K562 (cell line): ENCODE measurements around the gene IQSEC3. TPM values are rescaled to one million over a fixed set of nuclear protein-coding genes. Genes with fewer than 3 reads are reported as not detected.

Experiments used
- ATAC-seq: fragments of 200-7000 bp; cut with Tn5 transposase; 3 replicates; pipeline ENCODE4 v1.9.1; 2020; ENCODE audit warnings: moderate library complexity
- BruUV-seq: library from RNA; stranded (reverse); fragments of 400-500 nt; replicated peaks from 2 replicates; lab custom pipeline; 2021; lab: Mats Ljungman, UMichigan
- CTCF ChIA-PET: fragments of 300-600 bp; formaldehyde crosslinking; extraction: SDS; loops from one replicate; lab custom pipeline; 2021; ENCODE audit warnings: low intra/inter-chr PET ratio; lab: Yijun Ruan, JAX
- POLR2A ChIA-PET: fragments of 300-600, 350-650 bp; sonication (Branson Sonifier 250); formaldehyde crosslinking; extraction: SDS; loops from one replicate; lab custom pipeline; 2021; ENCODE audit warnings: antibody characterized with exemption, inconsistent platforms; lab: Yijun Ruan, JAX
- DNase-seq, 4 experiments: peaks; one replicate each; pipeline versions ENCODE4 v3.0.0 to v3.0.0-alpha.2; 2011 to 2018; ENCODE audit warnings: low spot score in 3 of 4, mixed read lengths in 3 of 4; ENCODE audit errors: extremely low read depth in 1 of 4
- FAIRE-seq: peaks from 2 replicates; lab custom pipeline; 2011; peaks lifted over from hg19 to GRCh38; lab: Jason Lieb, UNC
- H2AFZ ChIP-seq: 2 replicates; pipeline ENCODE4 v1.6.0; 2011; ENCODE audit warnings: low read depth, low read length, control low read depth, inconsistent platforms
- H3K27ac ChIP-seq: fragments of 200-600 bp; 3 replicates; pipeline ENCODE4 v1.8.0; 2011; ENCODE audit warnings: low read depth, mild to moderate bottlenecking, control low read depth, inconsistent platforms, low read length, moderate library complexity, mixed read lengths; ENCODE audit errors: extremely low read depth
- H3K27me3 ChIP-seq, 2 experiments: fragments of 300-600 bp in 1 of 2; 2 replicates in 1 of 2; 3 replicates in 1 of 2; pipeline versions ENCODE4 v1.6.0 to v1.8.0; 2011; ENCODE audit warnings: inconsistent platforms in 2 of 2, low read length in 2 of 2, mild to moderate bottlenecking in 1 of 2, mixed read lengths in 1 of 2, moderate library complexity in 1 of 2; ENCODE audit not compliant: control insufficient read depth in 2 of 2, insufficient read depth in 2 of 2
- H3K36me3 ChIP-seq: fragments of 300-600 bp; 3 replicates; pipeline ENCODE4 v1.8.0; 2011; ENCODE audit warnings: mild to moderate bottlenecking, low read length, inconsistent platforms; ENCODE audit not compliant: control insufficient read depth, insufficient read depth
- H3K4me1 ChIP-seq, 2 experiments: fragments of 200-600 bp in 1 of 2; replicated peaks in 1 of 2; 2 replicates in 1 of 2; 3 replicates in 1 of 2; pipeline versions ENCODE4 v1.5.1 to v1.8.0; 2011; ENCODE audit warnings: inconsistent platforms in 2 of 2, low read length in 2 of 2, mild to moderate bottlenecking in 1 of 2, mixed read lengths in 1 of 2, moderate library complexity in 1 of 2; ENCODE audit not compliant: control insufficient read depth in 2 of 2, insufficient read depth in 2 of 2
- H3K4me2 ChIP-seq: 2 replicates; pipeline ENCODE4 v1.6.1; 2011; ENCODE audit warnings: low read length, control low read depth, inconsistent platforms, mixed read lengths; ENCODE audit not compliant: insufficient read depth
- H3K4me3 ChIP-seq: fragments of 200-600 bp; sonication (generic), shearing (Covaris generic); 2 replicates; pipeline ENCODE4 v1.5.1; 2016; ENCODE audit warnings: control low read depth, inconsistent platforms
- H3K79me2 ChIP-seq: fragments of 200-600 bp; 3 replicates; pipeline ENCODE4 v1.8.0; 2011; ENCODE audit warnings: low read length, inconsistent platforms; ENCODE audit not compliant: control insufficient read depth, insufficient read depth
- H3K9ac ChIP-seq, 2 experiments: 2 replicates each; pipeline versions ENCODE4 v1.6.0 to v1.6.1; 2011; ENCODE audit warnings: low read depth in 2 of 2, low read length in 2 of 2, control low read depth in 1 of 2, inconsistent platforms in 1 of 2, mild to moderate bottlenecking in 1 of 2, mixed read lengths in 1 of 2; ENCODE audit not compliant: insufficient read depth in 1 of 2
- H3K9me1 ChIP-seq: one replicate; pipeline ENCODE4 v1.6.0; 2011; ENCODE audit warnings: inconsistent platforms, mild to moderate bottlenecking, low read length, moderate library complexity; ENCODE audit not compliant: control insufficient read depth, insufficient read depth
- H3K9me3 ChIP-seq: replicated peaks from 2 replicates; pipeline ENCODE4 v1.5.1; 2011; ENCODE audit warnings: low read depth, low read length, inconsistent platforms; ENCODE audit not compliant: control insufficient read depth, insufficient read depth
- H4K20me1 ChIP-seq: replicated peaks from 2 replicates; pipeline ENCODE4 v1.6.1; 2011; ENCODE audit warnings: low read length, inconsistent platforms, mixed read lengths; ENCODE audit not compliant: control insufficient read depth, insufficient read depth
- DMBX1 ChIP-seq: fragments of 250-450 bp; sonication (Bioruptor Pico); IDR thresholded peaks from 2 replicates; pipeline ENCODE4 v1.8.0; 2022; ENCODE audit warnings: inconsistent platforms, mild to moderate bottlenecking, moderate library complexity, borderline replicate concordance
- WGBS: fragments of 100-300 bp; shearing (Covaris generic); methylation state at CpG from one replicate; pipeline ENCODE4 v1.1.6; 2016; ENCODE audit warnings: low coverage, mixed read lengths; ENCODE audit not compliant: insufficient coverage; ENCODE audit errors: missing lambda C conversion rate; 5-methylcytosine and 5-hydroxymethylcytosine counted together
- in situ Hi-C: fragments of 300-500 bp; cut with MboI; formaldehyde crosslinking; loops from 4 replicates; pipeline ENCODE4 v1.15.0; 2018; ENCODE audit warnings: inconsistent platforms, mixed read lengths
- intact Hi-C: fragments of 100-400 bp; cut with micrococcal nuclease; formaldehyde crosslinking; loops from 2 replicates; pipeline ENCODE4 v1.14.2; 2022
- polyA plus RNA-seq, 8 experiments: library from polyadenylated mRNA; depleted of rRNA in 4 of 8; stranded (reverse) in 5 of 8; unstranded in 3 of 8; fragments of >200 nt; fragmentation: Nextera tagmentation in 2 of 8; fragmentation: Illumina TruSeq in 1 of 8; extraction: Ambion mirVana in 2 of 8; extraction: Trizol in 1 of 8; gene quantifications; 2 replicates each; pipeline versions ENCODE4 v1.2.1 to v1.2.3, GENCODE V29; 2011 to 2014; ENCODE audit warnings: inconsistent platforms in 1 of 8, missing spikeins in 1 of 8
- total RNA-seq, 7 experiments: library from RNA; depleted of rRNA in 6 of 7; stranded (reverse); fragments of >200 nt in 6 of 7; fragmentation: Illumina TruSeq in 2 of 7; extraction: Trizol in 2 of 7; gene quantifications; 2 replicates each; pipeline versions ENCODE4 v1.2.1 to v1.2.3, GENCODE V29; 2011 to 2021; ENCODE audit warnings: low replicate concordance in 1 of 7
- TF ChIP-seq, protein P1 (sequence below), 2 experiments: fragments of 450-650 bp; formaldehyde crosslinking in 1 of 2; IDR thresholded peaks; 2 replicates each; pipeline versions ENCODE4 v1.4.0 to v1.6.1; 2014 to 2020; ENCODE audit warnings: mild to moderate bottlenecking in 2 of 2, borderline replicate concordance in 1 of 2, low read depth in 1 of 2
- TF ChIP-seq, protein P2 (sequence below): fragments of 450-650 bp; IDR thresholded peaks from 2 replicates; pipeline ENCODE4 v1.6.1; 2017; ENCODE audit warnings: mild to moderate bottlenecking, moderate library complexity

IQSEC3 gene
- total and polyA plus RNA-seq, 9 of the 15 experiments (the other 6 are each of a cell fraction or from before 2014, with no cell fraction given) = under 0.01 to 0.25 (median 0.08) TPM; not detected in 3

GRCh38 chr12:157644-158043 lies 91.1 kb downstream of the IQSEC3 start:
- H3K36me3 ChIP-seq = no peaks in the 10 kb centered on the region
- H3K9ac ChIP-seq = no peak overlapping the region; a peak in 1 of 4 replicates
- H2AFZ ChIP-seq = no peak overlapping the region
- no peak for DNase-seq
- H3K79me2 ChIP-seq = no peaks in the 10 kb centered on the region
- FAIRE-seq = no peak
- POLR2A ChIA-PET = no interaction called here
- H3K4me1 ChIP-seq = peaks cover 0 to 9% of the 10 kb centered on the region in 2 experiments; a peak in 2 of 5 replicates
- no peak for ATAC-seq
- peaks cover 16 to 55% of the 10 kb centered on the region in 2 experiments; a peak in 4 of 5 replicates for H3K27me3 ChIP-seq
- 3% methylated on average over 5 of the region's 12 CpGs for WGBS
- no peaks in the 10 kb centered on the region for H3K9me3 ChIP-seq
- H3K4me2 ChIP-seq = no peak overlapping the region
- no TSS peak for BruUV-seq
- H3K4me3 ChIP-seq = no peak overlapping the region
- intact Hi-C loops = no loop called here
- CTCF ChIA-PET = no interaction called here
- H3K9me1 ChIP-seq = no peaks in the 10 kb centered on the region
- TF ChIP-seq, protein P1, sequence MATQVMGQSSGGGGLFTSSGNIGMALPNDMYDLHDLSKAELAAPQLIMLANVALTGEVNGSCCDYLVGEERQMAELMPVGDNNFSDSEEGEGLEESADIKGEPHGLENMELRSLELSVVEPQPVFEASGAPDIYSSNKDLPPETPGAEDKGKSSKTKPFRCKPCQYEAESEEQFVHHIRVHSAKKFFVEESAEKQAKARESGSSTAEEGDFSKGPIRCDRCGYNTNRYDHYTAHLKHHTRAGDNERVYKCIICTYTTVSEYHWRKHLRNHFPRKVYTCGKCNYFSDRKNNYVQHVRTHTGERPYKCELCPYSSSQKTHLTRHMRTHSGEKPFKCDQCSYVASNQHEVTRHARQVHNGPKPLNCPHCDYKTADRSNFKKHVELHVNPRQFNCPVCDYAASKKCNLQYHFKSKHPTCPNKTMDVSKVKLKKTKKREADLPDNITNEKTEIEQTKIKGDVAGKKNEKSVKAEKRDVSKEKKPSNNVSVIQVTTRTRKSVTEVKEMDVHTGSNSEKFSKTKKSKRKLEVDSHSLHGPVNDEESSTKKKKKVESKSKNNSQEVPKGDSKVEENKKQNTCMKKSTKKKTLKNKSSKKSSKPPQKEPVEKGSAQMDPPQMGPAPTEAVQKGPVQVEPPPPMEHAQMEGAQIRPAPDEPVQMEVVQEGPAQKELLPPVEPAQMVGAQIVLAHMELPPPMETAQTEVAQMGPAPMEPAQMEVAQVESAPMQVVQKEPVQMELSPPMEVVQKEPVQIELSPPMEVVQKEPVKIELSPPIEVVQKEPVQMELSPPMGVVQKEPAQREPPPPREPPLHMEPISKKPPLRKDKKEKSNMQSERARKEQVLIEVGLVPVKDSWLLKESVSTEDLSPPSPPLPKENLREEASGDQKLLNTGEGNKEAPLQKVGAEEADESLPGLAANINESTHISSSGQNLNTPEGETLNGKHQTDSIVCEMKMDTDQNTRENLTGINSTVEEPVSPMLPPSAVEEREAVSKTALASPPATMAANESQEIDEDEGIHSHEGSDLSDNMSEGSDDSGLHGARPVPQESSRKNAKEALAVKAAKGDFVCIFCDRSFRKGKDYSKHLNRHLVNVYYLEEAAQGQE (IDR thresholded peaks at IDR 0.05; ENCODE audit: borderline replicate concordance) = no peak
- TF ChIP-seq, protein P1 (CRISPR knock-in tag; IDR thresholded peaks at IDR 0.05; ENCODE audit: low read depth) = no peak
- TF ChIP-seq, protein P2, sequence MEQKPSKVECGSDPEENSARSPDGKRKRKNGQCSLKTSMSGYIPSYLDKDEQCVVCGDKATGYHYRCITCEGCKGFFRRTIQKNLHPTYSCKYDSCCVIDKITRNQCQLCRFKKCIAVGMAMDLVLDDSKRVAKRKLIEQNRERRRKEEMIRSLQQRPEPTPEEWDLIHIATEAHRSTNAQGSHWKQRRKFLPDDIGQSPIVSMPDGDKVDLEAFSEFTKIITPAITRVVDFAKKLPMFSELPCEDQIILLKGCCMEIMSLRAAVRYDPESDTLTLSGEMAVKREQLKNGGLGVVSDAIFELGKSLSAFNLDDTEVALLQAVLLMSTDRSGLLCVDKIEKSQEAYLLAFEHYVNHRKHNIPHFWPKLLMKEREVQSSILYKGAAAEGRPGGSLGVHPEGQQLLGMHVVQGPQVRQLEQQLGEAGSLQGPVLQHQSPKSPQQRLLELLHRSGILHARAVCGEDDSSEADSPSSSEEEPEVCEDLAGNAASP = no peak
- no peak for TF ChIP-seq DMBX1 (CRISPR knock-in tag)
- TF ChIP-seq, all 486 proteins: peak for 0
- in situ Hi-C loops = no loop called here
- 0 out of 2 replicates have a peak, but pooled peaks cover 3% of the 10 kb centered on the region for H4K20me1 ChIP-seq
- H3K27ac ChIP-seq = no peak overlapping the region
